Transverse colon (tissue), 3 donors: ENCODE data around the gene NOVA1.

ENCODE experiments used
- POLR2A ChIP-seq: fragments of 450-650 bp; IDR thresholded peaks from one replicate; pipeline ENCODE4 v1.6.1; 2016; ENCODE audit warnings: antibody characterized with exemption, mild to moderate bottlenecking, moderate library complexity
- TF ChIP-seq, protein P1 (sequence below), 5 experiments: fragments of 200-600 bp in 3 of 5; fragments of 450-650 bp in 2 of 5; sonication (generic) in 3 of 5; IDR thresholded peaks; 1 replicate in 2 of 5; 2 replicates in 3 of 5; pipeline ENCODE4 v1.5.1; 2016 to 2017; ENCODE audit warnings: antibody characterized with exemption in 5 of 5, inconsistent platforms in 3 of 5, mild to moderate bottlenecking in 2 of 5, moderate library complexity in 1 of 5

DNA sequence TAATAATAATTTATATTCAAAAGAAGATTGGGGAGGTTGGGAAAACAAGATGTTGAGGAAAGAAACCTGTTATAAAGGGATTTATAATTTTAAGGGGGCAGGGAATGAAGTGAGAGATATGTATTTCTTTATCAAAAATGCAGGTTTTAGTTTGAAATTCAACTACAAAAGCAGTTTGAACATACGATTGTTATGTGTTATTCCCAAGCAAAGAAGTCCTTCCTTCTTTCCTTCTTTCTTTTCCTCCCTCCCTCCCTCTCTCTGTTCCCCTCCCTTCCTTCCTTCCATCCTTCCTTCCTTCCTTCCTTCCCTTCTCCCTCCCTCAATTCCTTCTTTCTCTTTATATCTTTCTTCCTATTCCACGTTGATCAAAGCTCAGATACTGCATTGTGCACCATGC lies 173.3 kb downstream of the NOVA1 start:
- TF ChIP-seq, protein P1, sequence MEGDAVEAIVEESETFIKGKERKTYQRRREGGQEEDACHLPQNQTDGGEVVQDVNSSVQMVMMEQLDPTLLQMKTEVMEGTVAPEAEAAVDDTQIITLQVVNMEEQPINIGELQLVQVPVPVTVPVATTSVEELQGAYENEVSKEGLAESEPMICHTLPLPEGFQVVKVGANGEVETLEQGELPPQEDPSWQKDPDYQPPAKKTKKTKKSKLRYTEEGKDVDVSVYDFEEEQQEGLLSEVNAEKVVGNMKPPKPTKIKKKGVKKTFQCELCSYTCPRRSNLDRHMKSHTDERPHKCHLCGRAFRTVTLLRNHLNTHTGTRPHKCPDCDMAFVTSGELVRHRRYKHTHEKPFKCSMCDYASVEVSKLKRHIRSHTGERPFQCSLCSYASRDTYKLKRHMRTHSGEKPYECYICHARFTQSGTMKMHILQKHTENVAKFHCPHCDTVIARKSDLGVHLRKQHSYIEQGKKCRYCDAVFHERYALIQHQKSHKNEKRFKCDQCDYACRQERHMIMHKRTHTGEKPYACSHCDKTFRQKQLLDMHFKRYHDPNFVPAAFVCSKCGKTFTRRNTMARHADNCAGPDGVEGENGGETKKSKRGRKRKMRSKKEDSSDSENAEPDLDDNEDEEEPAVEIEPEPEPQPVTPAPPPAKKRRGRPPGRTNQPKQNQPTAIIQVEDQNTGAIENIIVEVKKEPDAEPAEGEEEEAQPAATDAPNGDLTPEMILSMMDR (IDR thresholded peaks at IDR 0.05): no peak
- TF ChIP-seq POLR2A: no peak
